ENCODE measurements around the gene TBC1D22A. TPM values are rescaled to one million over a fixed set of nuclear protein-coding genes. Genes with fewer than 3 reads are reported as not detected.

TBC1D22A gene
- polyA plus RNA-seq, 1 of the 3 experiments (the other 2 are of a cell fraction), result 16.5 TPM

GRCh38 chr22:46756097-46756496 lies 6.4 kb upstream of the TBC1D22A start:
- no CpG with 5 or more reads among the region's 1 CpG for WGBS (ENCODE audit: low lambda C conversion rate)
- ChIA-PET CTCF (interaction anchor here (1.4 to 3.3 kb wide), 3 partner anchors 13 to 192 kb away, joined by 4 to 22 read pairs (median 6); no protein-coding TSS in a partner anchor), POLR2A (no interaction called here)
- H3K79me2 ChIP-seq (ENCODE audit: insufficient read depth), result peaks cover 8% of the 10 kb centered on the region
- peaks cover 14 to 19% of the 10 kb centered on the region in 2 experiments; a peak in 3 of 4 replicates for H3K4me1 ChIP-seq (ENCODE audit: control insufficient read depth in 1 of 2, insufficient read depth in 2 of 2, low read depth in 1 of 2, low read length in 1 of 2)
- H3K27me3 ChIP-seq (ENCODE audit: insufficient read depth), result no peaks in the 10 kb centered on the region
- no peak overlapping the region for H3K4me2 ChIP-seq
- H3K9me2 ChIP-seq, result no peaks in the 10 kb centered on the region
- no peak overlapping the region for H3K27ac ChIP-seq (ENCODE audit: low read depth in 2 of 2, low read length in 1 of 2)
- H3F3A ChIP-seq (replicated peaks; ENCODE audit: insufficient read depth), result peaks cover 27% of the 10 kb centered on the region
- DNase-seq, result no peak
- H3K9me3 ChIP-seq, result no peaks in the 10 kb centered on the region; the same call in 1 of the 2 replicates
- no peak overlapping the region; a peak in 1 of 4 replicates for H3K4me3 ChIP-seq (ENCODE audit: low read depth in 2 of 2, low read length in 1 of 2)
- peaks cover 0 to 3% of the 10 kb centered on the region in 2 experiments for H3K36me3 ChIP-seq (replicated peaks in 1 of 2; ENCODE audit: control insufficient read depth in 1 of 2, insufficient read depth in 2 of 2, low read length in 1 of 2)
- no peak overlapping the region for H3K9ac ChIP-seq
- TF ChIP-seq RXRA (IDR thresholded peaks at IDR 0.05; ENCODE audit: borderline replicate concordance, low read depth), result no peak
- no peak for TF ChIP-seq TAF1 (IDR thresholded peaks at IDR 0.05; ENCODE audit: borderline replicate concordance, low read depth, low read length)
- no peak for TF ChIP-seq NFIC (IDR thresholded peaks at IDR 0.05; ENCODE audit: borderline replicate concordance)
- TF ChIP-seq FOXJ3 (CRISPR knock-in tag; IDR thresholded peaks at IDR 0.05), result no peak
- no peak for TF ChIP-seq ELF1 (IDR thresholded peaks at IDR 0.05)
- no peak for TF ChIP-seq SMC3 (IDR thresholded peaks at IDR 0.05; ENCODE audit: low read depth, low read length)
- TF ChIP-seq MXI1 (IDR thresholded peaks at IDR 0.05; ENCODE audit: low read depth, low read length), result no peak
- TF ChIP-seq POLR2AphosphoS5 (IDR thresholded peaks at IDR 0.05; ENCODE audit: low read depth, low read length), result no peak
- TF ChIP-seq EZH2phosphoT487 (IDR thresholded peaks at IDR 0.05; ENCODE audit: borderline replicate concordance, low read depth), result no peak
- no peak for TF ChIP-seq USF1 (IDR thresholded peaks at IDR 0.05; ENCODE audit: borderline replicate concordance, low read depth)
- no peak for TF ChIP-seq NRF1 (IDR thresholded peaks at IDR 0.05; ENCODE audit: low read depth, low read length)
- no peak for TF ChIP-seq CTCF (IDR thresholded peaks at IDR 0.05)
- TF ChIP-seq GATA2 (CRISPR knock-in tag; IDR thresholded peaks at IDR 0.05), result no peak
- TF ChIP-seq YY1 (IDR thresholded peaks at IDR 0.05; ENCODE audit: low read depth), result no peak
- H4K20me1 ChIP-seq (ENCODE audit: insufficient read depth), result no peaks in the 10 kb centered on the region
- H2AFZ ChIP-seq (ENCODE audit: low read depth), result no peak overlapping the region

GRCh38 chr22:46757104-46757503 lies 5.3 kb upstream of the TBC1D22A start:
- H3K4me3 ChIP-seq (ENCODE audit: low read depth in 2 of 2, low read length in 1 of 2), result no peak overlapping the region
- no peaks in the 10 kb centered on the region; the same call in 1 of the 2 replicates for H3K9me3 ChIP-seq
- peaks cover 0 to 3% of the 10 kb centered on the region in 2 experiments for H3K36me3 ChIP-seq (replicated peaks in 1 of 2; ENCODE audit: control insufficient read depth in 1 of 2, insufficient read depth in 2 of 2, low read length in 1 of 2)
- H3K27ac ChIP-seq (ENCODE audit: low read depth in 2 of 2, low read length in 1 of 2), result no peak overlapping the region
- peaks cover 27% of the 10 kb centered on the region for H3F3A ChIP-seq (replicated peaks; ENCODE audit: insufficient read depth)
- H4K20me1 ChIP-seq (ENCODE audit: insufficient read depth), result no peaks in the 10 kb centered on the region
- H3K4me1 ChIP-seq (ENCODE audit: control insufficient read depth in 1 of 2, insufficient read depth in 2 of 2, low read depth in 1 of 2, low read length in 1 of 2), result peaks cover 19 to 23% of the 10 kb centered on the region in 2 experiments; a peak in 3 of 4 replicates
- CTCF ChIA-PET, result interaction anchor here (1.4 to 3.3 kb wide), 3 partner anchors 14 to 193 kb away, joined by 4 to 22 read pairs (median 6); no protein-coding TSS in a partner anchor
- POLR2A ChIA-PET, result no interaction called here
- no peak overlapping the region for H3K4me2 ChIP-seq
- H2AFZ ChIP-seq (ENCODE audit: low read depth), result no peak overlapping the region
- H3K9me2 ChIP-seq, result no peaks in the 10 kb centered on the region
- H3K9ac ChIP-seq, result no peak overlapping the region
- WGBS (ENCODE audit: low lambda C conversion rate), result 80% methylated on average over 2 of the region's 2 CpGs
- H3K79me2 ChIP-seq (ENCODE audit: insufficient read depth), result peaks cover 18% of the 10 kb centered on the region
- no peaks in the 10 kb centered on the region for H3K27me3 ChIP-seq (ENCODE audit: insufficient read depth)
- DNase-seq, result no peak
- TF ChIP-seq FOSL2 (IDR thresholded peaks at IDR 0.05; ENCODE audit: borderline replicate concordance, low read depth) (no peak), PBX3 (IDR thresholded peaks at IDR 0.05) (no peak), FOXJ3 (CRISPR knock-in tag; IDR thresholded peaks at IDR 0.05) (no peak), MXI1 (IDR thresholded peaks at IDR 0.05; ENCODE audit: low read depth, low read length) (no peak), POLR2AphosphoS5 (IDR thresholded peaks at IDR 0.05; ENCODE audit: low read depth, low read length) (no peak), IRF3 (IDR thresholded peaks at IDR 0.05; ENCODE audit: low read depth, low read length) (no peak), RFX5 (IDR thresholded peaks at IDR 0.05; ENCODE audit: low read length) (no peak), MAX (IDR thresholded peaks at IDR 0.05; ENCODE audit: low read depth) (no peak), EP300 (IDR thresholded peaks at IDR 0.05; ENCODE audit: borderline replicate concordance in 1 of 2, low read depth in 1 of 2, low read length in 1 of 2) (no peak), GABPA (IDR thresholded peaks at IDR 0.05; ENCODE audit: low read depth) (no peak), TEAD4 (IDR thresholded peaks at IDR 0.05; ENCODE audit: borderline replicate concordance, insufficient read depth) (no peak), JUND (IDR thresholded peaks at IDR 0.05) (no peak), TAF1 (IDR thresholded peaks at IDR 0.05; ENCODE audit: borderline replicate concordance, low read depth, low read length) (no peak)
